Activated T-cell treated with anti-CD3 and anti-CD28 coated beads, Interleukin-2, amount 50 U/mL, for 4 hours (primary cell): Measurements from ENCODE around the gene PNPLA2. TPM values are rescaled to one million over a fixed set of nuclear protein-coding genes. Genes with fewer than 3 reads are reported as not detected.

Experiments used
- ATAC-seq, 2 donors: fragments of 200-7000 bp; cut with Tn5 transposase; one replicate each; pipeline ENCODE4 v1.10.0; 2021
- DNase-seq: peaks from one replicate; pipeline ENCODE4 v3.0.0-alpha.2; 2020
- H3K27me3 Mint-ChIP-seq: one replicate; pipeline ENCODE4 v1.8.0; 2021; ENCODE audit warnings: low read depth, mixed read lengths
- H3K36me3 Mint-ChIP-seq: one replicate; pipeline ENCODE4 v1.8.0; 2022; ENCODE audit warnings: mixed read lengths; ENCODE audit not compliant: insufficient read depth
- H3K4me1 Mint-ChIP-seq: one replicate; pipeline ENCODE4 v1.8.0; 2021; ENCODE audit warnings: low read depth, mixed read lengths
- H3K4me3 Mint-ChIP-seq: one replicate; pipeline ENCODE4 v1.8.0; 2021; ENCODE audit warnings: mild to moderate bottlenecking, moderate library complexity, mixed read lengths
- H3K9me3 Mint-ChIP-seq: one replicate; pipeline ENCODE4 v1.8.0; 2021; ENCODE audit warnings: mixed read lengths
- total RNA-seq, 3 donors: library from RNA; stranded (reverse); gene quantifications; one replicate each; pipeline ENCODE4 v1.2.1, GENCODE V29; 2021

The PNPLA2 gene
- total RNA-seq, 3 donors from 2014 or later = 55.5 to 62.4 (median 60.2) TPM

GRCh38 chr11:777288-778255, 41.1 kb upstream of the PNPLA2 start, which contains the start of gene GATD1:
Gene GATD1, minus strand, starts transcription at chr11:777487. Its CDS starts 25 bp downstream, at chr11:777462.
- peaks cover 27% of the 10 kb centered on the region for H3K4me1 Mint-ChIP-seq
- peaks cover 2% of the 10 kb centered on the region for H3K36me3 Mint-ChIP-seq
- DNase-seq (peak; percentile 93), ATAC-seq (peak; percentile 85 to 86)
- H3K4me3 Mint-ChIP-seq = peak within 1 kb of the TSS; percentile 85
- H3K27me3 Mint-ChIP-seq = no peaks in the 10 kb centered on the region
- no peaks in the 10 kb centered on the region for H3K9me3 Mint-ChIP-seq

- Mint-ChIP-seq H3K9me3 (no peaks in the 10 kb centered on the region), H3K27me3 (no peaks in the 10 kb centered on the region), H3K36me3 (peaks cover 2% of the 10 kb centered on the region), H3K4me1 (peaks cover 30% of the 10 kb centered on the region), H3K4me3 (peak overlapping the region; percentile 19)
- DNase-seq (no peak), ATAC-seq (no peak)
Measured at GRCh38 chr11:778976-779954, 39.4 kb upstream of the PNPLA2 start.

- no peak for ATAC-seq
- no peaks in the 10 kb centered on the region for H3K9me3 Mint-ChIP-seq
- H3K4me3 Mint-ChIP-seq = no peak overlapping the region
- no peak for DNase-seq
- peaks cover 2% of the 10 kb centered on the region for H3K36me3 Mint-ChIP-seq
- peaks cover 25% of the 10 kb centered on the region for H3K4me1 Mint-ChIP-seq
- H3K27me3 Mint-ChIP-seq = no peaks in the 10 kb centered on the region
Measured at GRCh38 chr11:779955-780532, 38.7 kb upstream of the PNPLA2 start.

- no peak for DNase-seq
- no peak overlapping the region for H3K4me3 Mint-ChIP-seq
- peaks cover 13% of the 10 kb centered on the region for H3K4me1 Mint-ChIP-seq
- no peaks in the 10 kb centered on the region for H3K27me3 Mint-ChIP-seq
- no peaks in the 10 kb centered on the region for H3K9me3 Mint-ChIP-seq
- H3K36me3 Mint-ChIP-seq = no peaks in the 10 kb centered on the region
- ATAC-seq = no peak
Measured at GRCh38 chr11:782264-783174, 36.2 kb upstream of the PNPLA2 start.

GRCh38 chr11:783581-784015, 35.1 kb upstream of the PNPLA2 start:
- Mint-ChIP-seq H3K9me3 (no peaks in the 10 kb centered on the region), H3K4me1 (peaks cover 16% of the 10 kb centered on the region), H3K36me3 (no peaks in the 10 kb centered on the region), H3K4me3 (no peak overlapping the region), H3K27me3 (no peaks in the 10 kb centered on the region)
- DNase-seq = no peak
- peak; percentile 49 to 61 for ATAC-seq

GRCh38 chr11:786235-787083, 32.3 kb upstream of the PNPLA2 start:
- H3K27me3 Mint-ChIP-seq = peaks cover 1% of the 10 kb centered on the region
- peaks cover 4% of the 10 kb centered on the region for H3K36me3 Mint-ChIP-seq
- DNase-seq (no peak), ATAC-seq (no peak)
- no peaks in the 10 kb centered on the region for H3K9me3 Mint-ChIP-seq
- H3K4me1 Mint-ChIP-seq = peaks cover 7% of the 10 kb centered on the region
- no peak overlapping the region for H3K4me3 Mint-ChIP-seq

GRCh38 chr11:787084-787675, 31.5 kb upstream of the PNPLA2 start:
- DNase-seq = no peak
- no peak for ATAC-seq
- Mint-ChIP-seq H3K4me1 (peaks cover 7% of the 10 kb centered on the region), H3K27me3 (peaks cover 1% of the 10 kb centered on the region), H3K9me3 (no peaks in the 10 kb centered on the region), H3K36me3 (peaks cover 7% of the 10 kb centered on the region), H3K4me3 (no peak overlapping the region)

- ATAC-seq (no peak), DNase-seq (no peak)
- Mint-ChIP-seq H3K36me3 (peaks cover 7% of the 10 kb centered on the region), H3K4me1 (peaks cover 7% of the 10 kb centered on the region), H3K27me3 (peaks cover 1% of the 10 kb centered on the region), H3K4me3 (no peak overlapping the region), H3K9me3 (no peaks in the 10 kb centered on the region)
Measured at GRCh38 chr11:788009-788640, 30.6 kb upstream of the PNPLA2 start.

GRCh38 chr11:788953-789940, 29.5 kb upstream of the PNPLA2 start:
- peaks cover 3% of the 10 kb centered on the region for H3K4me1 Mint-ChIP-seq
- DNase-seq (no peak), ATAC-seq (no peak)
- peaks cover 7% of the 10 kb centered on the region for H3K36me3 Mint-ChIP-seq
- peaks cover 1% of the 10 kb centered on the region for H3K27me3 Mint-ChIP-seq
- H3K9me3 Mint-ChIP-seq = no peaks in the 10 kb centered on the region
- H3K4me3 Mint-ChIP-seq = no peak overlapping the region

GRCh38 chr11:789943-790342, 28.8 kb upstream of the PNPLA2 start, which contains the start of gene CEND1:
Gene CEND1, minus strand, starts transcription at chr11:790090. Its CDS starts 1,514 bp downstream, at chr11:788576.
- H3K36me3 Mint-ChIP-seq = peaks cover 7% of the 10 kb centered on the region
- no peak within 1 kb of the TSS for H3K4me3 Mint-ChIP-seq
- peak; percentile 37 for DNase-seq
- H3K27me3 Mint-ChIP-seq = peaks cover 1% of the 10 kb centered on the region
- peaks cover 3% of the 10 kb centered on the region for H3K4me1 Mint-ChIP-seq
- ATAC-seq = peak; percentile 61 to 69
- no peaks in the 10 kb centered on the region for H3K9me3 Mint-ChIP-seq
